ENCODE data around the gene DNAH1.

The DNAH1 gene

DNA sequence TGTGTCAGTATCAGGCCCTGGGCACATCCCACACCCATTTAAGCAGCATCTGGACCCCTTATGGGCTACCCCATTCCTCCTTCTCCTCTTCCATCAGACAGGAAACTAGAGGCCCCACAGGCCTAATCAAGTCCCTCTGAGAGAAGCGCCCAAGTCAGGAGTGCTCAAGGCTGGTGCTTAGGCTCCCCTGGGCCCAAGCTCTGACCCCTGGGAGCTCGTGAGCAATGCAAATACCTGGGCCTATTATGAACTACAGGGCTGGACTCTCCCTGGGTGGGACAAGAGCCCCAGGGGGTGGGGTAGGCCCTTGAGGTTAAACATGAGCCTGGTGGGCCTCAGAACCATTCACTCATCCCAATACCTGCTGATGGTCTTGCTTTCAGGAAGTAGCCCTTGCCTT lies 71.4 kb downstream of the DNAH1 start:
- Histone ChIP-seq H3K9me3 (ENCODE audit: control insufficient read depth in 2 of 2, low read length in 2 of 2) (no peaks in the 10 kb centered on the region), H3K36me3 (ENCODE audit: control insufficient read depth in 2 of 2, insufficient read depth in 2 of 2, low read length in 2 of 2) (peaks cover 4 to 8% of the 10 kb centered on the region in 2 donors), H3K9ac (ENCODE audit: low read depth in 1 of 2, low read length in 2 of 2) (no peak overlapping the region), H3K4me1 (ENCODE audit: control insufficient read depth in 2 of 2, insufficient read depth in 2 of 2, low read length in 2 of 2) (no peaks in the 10 kb centered on the region), H3K4me3 (ENCODE audit: low read length in 2 of 2) (no peak overlapping the region), H3K27me3 (ENCODE audit: control insufficient read depth in 2 of 2, insufficient read depth in 2 of 2, low read length in 2 of 2) (no peaks in the 10 kb centered on the region), H3K27ac (ENCODE audit: low read depth in 2 of 2, low read length in 2 of 2) (no peak overlapping the region)

- H3K4me1 ChIP-seq (ENCODE audit: control insufficient read depth in 2 of 2, insufficient read depth in 2 of 2, low read length in 2 of 2), result no peaks in the 10 kb centered on the region
- no peak overlapping the region for H3K9ac ChIP-seq (ENCODE audit: low read depth in 1 of 2, low read length in 2 of 2)
- H3K4me3 ChIP-seq (ENCODE audit: low read length in 2 of 2), result no peak overlapping the region
- peaks cover 10 to 11% of the 10 kb centered on the region in 2 donors for H3K36me3 ChIP-seq (ENCODE audit: control insufficient read depth in 2 of 2, insufficient read depth in 2 of 2, low read length in 2 of 2)
- no peaks in the 10 kb centered on the region for H3K9me3 ChIP-seq (ENCODE audit: control insufficient read depth in 2 of 2, low read length in 2 of 2)
- H3K27me3 ChIP-seq (ENCODE audit: control insufficient read depth in 2 of 2, insufficient read depth in 2 of 2, low read length in 2 of 2), result no peaks in the 10 kb centered on the region
- no peak overlapping the region for H3K27ac ChIP-seq (ENCODE audit: low read depth in 2 of 2, low read length in 2 of 2)
Observed at GRCh38 chr3:52388348-52388821, 72.3 kb downstream of the DNAH1 start.

GRCh38 chr3:52388933-52389332 lies 72.8 kb downstream of the DNAH1 start:
- no peaks in the 10 kb centered on the region for H3K9me3 ChIP-seq (ENCODE audit: control insufficient read depth in 2 of 2, low read length in 2 of 2)
- H3K4me3 ChIP-seq (ENCODE audit: low read length in 2 of 2), result no peak overlapping the region
- H3K9ac ChIP-seq (ENCODE audit: low read depth in 1 of 2, low read length in 2 of 2), result no peak overlapping the region
- no peaks in the 10 kb centered on the region for H3K4me1 ChIP-seq (ENCODE audit: control insufficient read depth in 2 of 2, insufficient read depth in 2 of 2, low read length in 2 of 2)
- no peak overlapping the region for H3K27ac ChIP-seq (ENCODE audit: low read depth in 2 of 2, low read length in 2 of 2)
- H3K27me3 ChIP-seq (ENCODE audit: control insufficient read depth in 2 of 2, insufficient read depth in 2 of 2, low read length in 2 of 2), result no peaks in the 10 kb centered on the region
- peaks cover 10 to 13% of the 10 kb centered on the region in 2 donors for H3K36me3 ChIP-seq (ENCODE audit: control insufficient read depth in 2 of 2, insufficient read depth in 2 of 2, low read length in 2 of 2)

- Histone ChIP-seq H3K9ac (ENCODE audit: low read depth in 1 of 2, low read length in 2 of 2) (no peak overlapping the region), H3K4me3 (ENCODE audit: low read length in 2 of 2) (no peak overlapping the region), H3K9me3 (ENCODE audit: control insufficient read depth in 2 of 2, low read length in 2 of 2) (no peaks in the 10 kb centered on the region), H3K4me1 (ENCODE audit: control insufficient read depth in 2 of 2, insufficient read depth in 2 of 2, low read length in 2 of 2) (no peaks in the 10 kb centered on the region), H3K27ac (ENCODE audit: low read depth in 2 of 2, low read length in 2 of 2) (no peak overlapping the region), H3K36me3 (ENCODE audit: control insufficient read depth in 2 of 2, insufficient read depth in 2 of 2, low read length in 2 of 2) (peaks cover 10 to 14% of the 10 kb centered on the region in 2 donors), H3K27me3 (ENCODE audit: control insufficient read depth in 2 of 2, insufficient read depth in 2 of 2, low read length in 2 of 2) (no peaks in the 10 kb centered on the region)
Observed at GRCh38 chr3:52391096-52391495, 75.0 kb downstream of the DNAH1 start.

DNA sequence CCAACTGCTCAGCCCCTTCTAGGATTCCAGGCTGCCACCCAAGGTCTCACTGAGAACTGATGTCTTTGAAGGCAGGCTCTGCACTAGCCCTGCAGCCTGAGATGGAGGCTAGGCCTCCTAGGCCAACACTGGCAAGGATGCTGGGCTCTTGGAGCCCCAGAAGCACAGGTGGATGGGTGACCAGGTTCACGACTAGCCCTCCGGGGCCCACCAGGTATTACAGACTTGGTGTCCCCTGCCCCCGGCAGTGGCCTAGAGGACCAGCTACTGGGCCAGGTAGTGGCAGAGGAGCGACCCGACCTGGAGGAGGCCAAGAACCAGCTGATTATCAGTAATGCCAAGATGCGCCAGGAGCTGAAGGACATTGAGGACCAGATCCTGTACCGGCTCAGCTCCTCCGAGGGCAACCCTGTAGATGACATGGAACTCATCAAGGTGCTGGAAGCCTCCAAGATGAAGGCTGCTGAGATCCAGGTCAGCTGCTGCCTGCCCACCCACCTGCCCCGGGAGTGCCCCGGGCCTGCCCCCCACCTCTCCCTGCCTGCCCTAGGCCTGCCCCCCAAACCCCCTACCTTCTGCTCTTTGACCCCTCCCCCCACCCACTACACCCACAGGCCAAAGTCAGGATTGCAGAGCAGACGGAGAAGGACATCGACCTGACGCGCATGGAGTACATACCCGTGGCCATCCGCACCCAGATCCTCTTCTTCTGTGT lies 76.3 kb downstream of the DNAH1 start:
- no peaks in the 10 kb centered on the region for H3K27me3 ChIP-seq (ENCODE audit: control insufficient read depth in 2 of 2, insufficient read depth in 2 of 2, low read length in 2 of 2)

DNA sequence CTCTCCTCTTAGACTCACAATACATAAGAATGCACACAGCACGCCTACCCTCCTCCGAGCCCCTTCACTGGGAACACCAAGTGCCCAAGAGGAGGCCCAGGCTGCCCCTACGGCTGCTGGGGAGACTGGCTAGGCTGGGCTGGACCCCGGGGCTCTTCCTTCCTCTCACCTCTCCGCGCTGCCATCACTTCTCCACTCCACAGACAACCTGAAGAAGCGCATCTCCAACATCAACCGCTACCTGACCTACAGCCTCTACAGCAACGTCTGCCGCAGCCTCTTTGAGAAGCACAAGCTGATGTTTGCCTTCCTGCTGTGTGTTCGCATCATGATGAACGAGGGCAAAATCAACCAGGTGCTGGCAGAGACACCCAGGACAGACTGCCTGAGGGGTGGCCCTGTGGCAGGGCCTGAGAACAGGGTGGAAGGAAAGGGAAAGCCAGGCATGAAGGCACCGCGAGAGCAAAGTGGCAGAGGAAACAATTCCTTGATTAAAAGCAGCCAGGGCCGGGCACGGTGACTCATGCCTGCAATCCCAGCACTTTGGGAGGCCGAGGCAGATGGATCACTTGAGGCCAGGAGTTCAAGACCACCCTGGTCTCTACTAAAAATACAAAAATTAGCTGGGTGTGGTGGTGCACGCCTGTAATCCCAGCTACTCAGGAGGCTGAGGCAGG lies 77.2 kb downstream of the DNAH1 start:
- H3K27me3 ChIP-seq (ENCODE audit: control insufficient read depth in 2 of 2, insufficient read depth in 2 of 2, low read length in 2 of 2), result no peaks in the 10 kb centered on the region
- H3K36me3 ChIP-seq (ENCODE audit: control insufficient read depth in 2 of 2, insufficient read depth in 2 of 2, low read length in 2 of 2), result peaks cover 10 to 20% of the 10 kb centered on the region in 2 donors

More for the DNA sequence above, 76.3 kb downstream of the DNAH1 start:
- Histone ChIP-seq H3K9me3 (ENCODE audit: control insufficient read depth in 2 of 2, low read length in 2 of 2) (no peaks in the 10 kb centered on the region), H3K4me3 (ENCODE audit: low read length in 2 of 2) (no peak overlapping the region), H3K4me1 (ENCODE audit: control insufficient read depth in 2 of 2, insufficient read depth in 2 of 2, low read length in 2 of 2) (no peaks in the 10 kb centered on the region), H3K9ac (ENCODE audit: low read depth in 1 of 2, low read length in 2 of 2) (no peak overlapping the region), H3K36me3 (ENCODE audit: control insufficient read depth in 2 of 2, insufficient read depth in 2 of 2, low read length in 2 of 2) (peaks cover 10 to 14% of the 10 kb centered on the region in 2 donors), H3K27ac (ENCODE audit: low read depth in 2 of 2, low read length in 2 of 2) (no peak overlapping the region)

DNA sequence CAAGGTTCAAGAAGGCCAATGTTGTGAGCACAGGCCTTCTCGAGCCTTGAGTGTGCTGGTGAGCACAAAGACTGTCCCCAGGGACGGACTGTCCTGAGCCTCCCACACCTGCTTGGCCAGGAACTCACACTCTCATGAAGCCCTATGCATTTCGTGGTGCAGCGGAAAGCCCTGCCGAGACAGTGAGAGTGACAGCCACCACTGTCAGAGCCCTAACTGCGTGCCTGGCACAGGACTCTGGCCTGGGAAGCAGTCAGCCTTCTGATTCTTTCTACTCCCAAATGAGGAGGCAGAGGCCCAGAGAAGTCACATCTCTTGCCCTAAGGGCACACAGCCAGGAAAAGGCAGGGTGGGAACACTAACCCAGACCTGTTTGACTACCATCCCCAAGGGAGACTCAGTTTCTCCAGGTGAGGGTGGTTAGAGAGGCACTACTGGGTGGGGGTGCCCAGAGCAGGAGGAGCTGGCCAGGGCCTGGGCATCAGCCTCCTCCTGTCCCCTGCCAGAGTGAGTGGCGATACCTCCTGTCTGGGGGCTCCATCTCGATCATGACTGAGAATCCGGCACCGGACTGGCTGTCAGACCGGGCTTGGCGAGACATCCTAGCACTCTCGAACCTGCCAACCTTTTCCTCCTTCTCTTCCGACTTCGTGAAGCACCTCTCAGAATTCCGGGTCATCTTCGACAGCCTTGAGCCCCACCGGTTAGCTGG lies 78.0 kb downstream of the DNAH1 start:
- peaks cover 10 to 22% of the 10 kb centered on the region in 2 donors for H3K36me3 ChIP-seq (ENCODE audit: control insufficient read depth in 2 of 2, insufficient read depth in 2 of 2, low read length in 2 of 2)
- no peaks in the 10 kb centered on the region for H3K4me1 ChIP-seq (ENCODE audit: control insufficient read depth in 2 of 2, insufficient read depth in 2 of 2, low read length in 2 of 2)
- no peaks in the 10 kb centered on the region for H3K27me3 ChIP-seq (ENCODE audit: control insufficient read depth in 2 of 2, insufficient read depth in 2 of 2, low read length in 2 of 2)
- H3K4me3 ChIP-seq (ENCODE audit: low read length in 2 of 2), result no peak overlapping the region
- no peak overlapping the region for H3K9ac ChIP-seq (ENCODE audit: low read depth in 1 of 2, low read length in 2 of 2)
- no peak overlapping the region for H3K27ac ChIP-seq (ENCODE audit: low read depth in 2 of 2, low read length in 2 of 2)
- no peaks in the 10 kb centered on the region for H3K9me3 ChIP-seq (ENCODE audit: control insufficient read depth in 2 of 2, low read length in 2 of 2)

More for the DNA sequence above, 77.2 kb downstream of the DNAH1 start:
- Histone ChIP-seq H3K27ac (ENCODE audit: low read depth in 2 of 2, low read length in 2 of 2) (no peak overlapping the region), H3K4me3 (ENCODE audit: low read length in 2 of 2) (no peak overlapping the region), H3K9me3 (ENCODE audit: control insufficient read depth in 2 of 2, low read length in 2 of 2) (no peaks in the 10 kb centered on the region), H3K4me1 (ENCODE audit: control insufficient read depth in 2 of 2, insufficient read depth in 2 of 2, low read length in 2 of 2) (no peaks in the 10 kb centered on the region), H3K9ac (ENCODE audit: low read depth in 1 of 2, low read length in 2 of 2) (no peak overlapping the region)

DNA sequence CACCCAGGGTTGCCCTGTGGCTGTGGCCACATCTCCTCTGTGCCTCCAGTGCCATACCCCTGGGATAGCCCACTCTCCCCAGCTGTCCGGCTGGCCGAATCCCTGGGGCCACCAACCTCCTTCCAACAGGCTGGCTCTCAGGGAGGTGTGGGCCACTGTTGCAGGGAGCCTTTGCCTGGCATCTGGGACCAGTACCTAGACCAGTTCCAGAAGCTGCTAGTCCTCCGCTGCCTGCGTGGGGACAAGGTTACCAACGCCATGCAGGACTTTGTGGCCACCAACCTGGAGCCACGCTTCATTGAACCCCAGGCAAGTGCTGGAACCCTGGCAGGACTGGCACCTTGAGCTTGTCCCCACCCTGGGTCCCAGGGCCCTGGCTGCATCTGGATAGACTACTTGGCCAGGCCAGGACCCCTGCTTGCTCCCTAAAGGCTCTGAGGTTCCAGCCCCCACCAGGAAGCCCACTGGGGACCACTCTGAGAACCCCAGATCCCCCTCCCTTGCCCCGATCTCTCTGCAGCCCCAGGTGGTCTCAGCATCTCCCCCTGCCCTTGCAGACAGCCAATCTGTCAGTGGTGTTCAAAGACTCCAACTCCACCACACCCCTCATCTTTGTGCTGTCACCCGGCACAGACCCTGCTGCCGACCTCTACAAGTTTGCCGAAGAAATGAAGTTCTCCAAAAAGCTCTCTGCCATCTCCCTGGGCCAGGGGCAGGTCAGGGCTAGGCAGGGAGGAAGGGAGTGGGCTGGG lies 78.8 kb downstream of the DNAH1 start:
- H3K9ac ChIP-seq (ENCODE audit: low read depth in 1 of 2, low read length in 2 of 2), result no peak overlapping the region
- peaks cover 10 to 24% of the 10 kb centered on the region in 2 donors for H3K36me3 ChIP-seq (ENCODE audit: control insufficient read depth in 2 of 2, insufficient read depth in 2 of 2, low read length in 2 of 2)
- H3K27me3 ChIP-seq (ENCODE audit: control insufficient read depth in 2 of 2, insufficient read depth in 2 of 2, low read length in 2 of 2), result no peaks in the 10 kb centered on the region
- H3K9me3 ChIP-seq (ENCODE audit: control insufficient read depth in 2 of 2, low read length in 2 of 2), result no peaks in the 10 kb centered on the region
- no peak overlapping the region for H3K4me3 ChIP-seq (ENCODE audit: low read length in 2 of 2)
- H3K4me1 ChIP-seq (ENCODE audit: control insufficient read depth in 2 of 2, insufficient read depth in 2 of 2, low read length in 2 of 2), result peaks cover 2 to 3% of the 10 kb centered on the region in 2 donors
- H3K27ac ChIP-seq (ENCODE audit: low read depth in 2 of 2, low read length in 2 of 2), result no peak overlapping the region

- H3K36me3 ChIP-seq (ENCODE audit: control insufficient read depth in 2 of 2, insufficient read depth in 2 of 2, low read length in 2 of 2), result peaks cover 14 to 27% of the 10 kb centered on the region in 2 donors
Observed at GRCh38 chr3:52395503-52395865, 79.4 kb downstream of the DNAH1 start.

More at GRCh38 chr3:52395503-52395865, 79.4 kb downstream of the DNAH1 start:
- H3K27me3 ChIP-seq (ENCODE audit: control insufficient read depth in 2 of 2, insufficient read depth in 2 of 2, low read length in 2 of 2), result no peaks in the 10 kb centered on the region
- H3K9me3 ChIP-seq (ENCODE audit: control insufficient read depth in 2 of 2, low read length in 2 of 2), result no peaks in the 10 kb centered on the region
- peaks cover 4 to 6% of the 10 kb centered on the region in 2 donors for H3K4me1 ChIP-seq (ENCODE audit: control insufficient read depth in 2 of 2, insufficient read depth in 2 of 2, low read length in 2 of 2)
- H3K4me3 ChIP-seq (ENCODE audit: low read length in 2 of 2), result no peak overlapping the region
- no peak overlapping the region for H3K27ac ChIP-seq (ENCODE audit: low read depth in 2 of 2, low read length in 2 of 2)
- no peak overlapping the region for H3K9ac ChIP-seq (ENCODE audit: low read depth in 1 of 2, low read length in 2 of 2)

All from mucosa of rectum (tissue), 2 donors.